Urothelium cell line (cell line): Measurements from ENCODE around the gene ABCA7.
A peak's percentile ranks its signal among the peaks of the same experiment; 100 is the strongest.

Experiments
- DNase-seq: peaks from one replicate; pipeline ENCODE4 v3.0.0; 2011; ENCODE audit warnings: low spot score, mixed read lengths
- FAIRE-seq: peaks from 2 replicates; lab custom pipeline; 2011; peaks lifted over from hg19 to GRCh38; lab: Jason Lieb, UNC

ABCA7 gene

GRCh38 chr19:1039646-1040475, at the start of gene ABCA7:
ABCA7 (plus strand) TSS chr19:1040107; CDS start chr19:1041362, 1,255 bp downstream.
- DNase-seq: peak; percentile 94
- peak; percentile 35 for FAIRE-seq

GRCh38 chr19:990119-990571, 49.8 kb upstream of the ABCA7 start:
- no peak for FAIRE-seq
- DNase-seq: no peak

GRCh38 chr19:990746-991145, 49.2 kb upstream of the ABCA7 start:
- FAIRE-seq (no peak), DNase-seq (no peak)

DNA sequence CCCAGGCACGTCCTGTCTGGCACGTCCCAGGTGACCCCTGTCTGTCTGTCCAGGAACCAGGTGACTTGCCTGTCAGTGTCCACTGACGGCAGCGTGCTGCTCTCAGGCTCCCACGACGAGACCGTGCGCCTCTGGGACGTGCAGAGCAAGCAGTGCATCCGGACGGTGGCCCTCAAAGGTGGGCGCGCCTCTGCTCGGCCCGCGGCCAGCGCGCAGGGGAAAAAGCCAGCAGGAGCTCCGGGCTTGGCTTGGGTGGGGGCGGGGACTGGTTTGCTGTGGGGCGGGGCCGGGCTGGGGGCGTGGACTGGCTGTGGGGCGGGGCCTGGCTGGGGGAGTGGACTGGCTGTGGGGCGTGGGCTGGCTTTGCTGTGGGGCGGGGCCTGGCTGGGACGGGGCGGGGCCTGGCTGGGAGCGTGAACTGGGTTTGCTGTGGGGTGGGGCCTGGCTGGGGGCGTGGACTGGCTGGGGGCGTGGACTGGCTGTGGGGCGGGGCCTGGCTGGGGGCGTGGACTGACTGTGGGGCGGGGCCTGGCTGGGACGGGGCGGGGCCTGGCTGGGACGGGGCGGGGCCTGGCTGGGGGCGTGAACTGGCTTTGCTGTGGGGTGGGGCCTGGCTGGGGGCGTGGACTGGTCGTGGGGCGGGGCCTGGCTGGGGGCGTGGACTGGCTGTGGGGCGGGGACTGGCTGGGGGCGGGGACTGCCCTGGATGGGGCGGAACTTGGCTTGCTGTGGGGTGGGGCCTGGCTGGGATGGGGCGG, 48.6 kb upstream of the ABCA7 start:
- peak; percentile 50 for DNase-seq
- FAIRE-seq: no peak

GRCh38 chr19:991932-992669, 47.8 kb upstream of the ABCA7 start:
- DNase-seq (no peak), FAIRE-seq (no peak)

DNA sequence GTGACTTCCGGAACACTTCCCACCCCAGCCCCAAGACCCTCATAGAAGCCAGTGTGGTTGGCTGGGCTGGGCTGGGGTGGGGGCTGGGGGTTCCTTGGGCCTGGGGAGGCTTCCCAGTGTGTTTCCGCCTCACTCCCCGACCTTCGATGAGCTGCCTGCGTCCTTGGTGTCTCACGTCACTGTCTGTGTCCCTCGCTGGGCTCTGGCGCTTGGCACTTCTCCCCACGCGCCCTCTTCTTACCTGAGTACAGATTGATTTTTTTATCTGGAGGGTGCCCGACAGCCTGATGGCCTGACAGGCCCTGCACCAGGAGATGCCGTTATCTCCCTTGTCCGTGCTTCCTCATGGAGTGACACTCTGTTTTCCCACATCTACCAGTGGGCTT, 47.2 kb upstream of the ABCA7 start:
- no peak for FAIRE-seq
- DNase-seq: no peak

GRCh38 chr19:993361-993830, 46.5 kb upstream of the ABCA7 start:
- FAIRE-seq (no peak), DNase-seq (no peak)

- no peak for DNase-seq
- FAIRE-seq: no peak
Observed at GRCh38 chr19:993831-994393, 46.0 kb upstream of the ABCA7 start.

GRCh38 chr19:994516-994915, 45.4 kb upstream of the ABCA7 start:
- DNase-seq (no peak), FAIRE-seq (no peak)

DNA sequence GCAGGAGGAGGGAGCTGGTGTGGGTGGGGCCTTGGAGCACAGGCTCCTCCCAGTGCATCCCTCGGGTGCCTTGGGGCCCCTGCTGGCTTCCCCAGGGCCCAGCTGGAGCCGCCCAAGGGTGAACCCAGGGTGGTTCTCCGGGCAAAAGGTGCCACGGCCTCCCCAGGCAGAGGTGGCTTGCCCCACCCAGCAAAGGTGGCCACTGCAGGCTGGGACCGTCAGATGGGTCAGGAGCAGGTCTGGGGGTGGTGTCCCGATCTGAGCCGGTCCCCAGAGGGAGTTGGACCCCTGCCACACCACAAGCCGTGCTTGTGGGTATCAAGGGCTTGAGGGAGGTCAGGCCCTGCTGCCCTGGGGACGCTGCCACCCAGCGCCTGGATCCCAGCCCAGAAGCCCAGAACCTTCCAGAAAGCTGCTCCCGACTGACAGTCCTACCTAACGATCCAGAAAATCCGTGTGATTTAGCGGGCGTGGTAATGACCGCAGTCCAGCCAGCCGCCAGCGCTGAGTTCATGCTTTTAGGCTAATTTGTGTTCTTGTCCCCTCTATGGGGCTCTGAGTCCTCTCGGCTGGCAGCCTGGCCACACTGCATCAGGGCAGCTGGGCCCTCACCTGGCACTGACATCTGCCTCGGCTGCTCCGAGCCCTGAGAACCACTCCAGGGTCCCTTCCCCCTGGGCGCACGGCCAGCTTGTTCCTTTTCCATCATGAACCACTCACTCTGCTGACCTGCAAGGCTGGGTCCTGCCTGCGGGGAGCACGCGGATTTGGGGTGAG, 44.7 kb upstream of the ABCA7 start:
- FAIRE-seq: no peak
- no peak for DNase-seq

GRCh38 chr19:996051-996838, 43.7 kb upstream of the ABCA7 start:
- no peak for FAIRE-seq
- no peak for DNase-seq

GRCh38 chr19:998064-998463, 41.8 kb upstream of the ABCA7 start:
- FAIRE-seq: no peak

GRCh38 chr19:999379-999719, 40.6 kb upstream of the ABCA7 start:
- FAIRE-seq: no peak
- DNase-seq: no peak

More at GRCh38 chr19:998064-998463, 41.8 kb upstream of the ABCA7 start:
- no peak for DNase-seq

DNA sequence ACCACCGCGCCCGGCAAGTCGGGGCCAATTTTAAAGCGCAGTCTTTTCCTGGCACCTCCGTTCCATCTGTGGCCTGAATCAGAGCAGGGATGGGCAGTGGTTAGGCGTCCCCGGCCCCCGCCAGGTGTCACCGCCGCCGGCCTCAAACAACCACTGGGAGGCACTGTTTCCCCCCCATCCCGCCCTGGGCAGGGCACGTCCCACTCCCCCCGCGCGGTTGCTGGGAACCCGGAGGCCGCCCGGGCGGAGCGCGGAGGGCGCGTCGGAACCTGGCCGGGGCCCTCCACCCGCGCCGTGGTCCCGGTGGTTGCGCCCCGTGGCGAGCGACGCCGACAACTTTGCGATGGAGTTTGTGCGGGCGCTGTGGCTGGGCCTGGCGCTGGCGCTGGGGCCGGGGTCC, 39.8 kb upstream of the ABCA7 start, which contains the start of gene GRIN3B:
GRIN3B (plus strand) TSS at position 325 of the 400 bp plus-strand sequence; CDS start at position 344, 19 bp downstream.
- FAIRE-seq: no peak
- no peak for DNase-seq

DNA sequence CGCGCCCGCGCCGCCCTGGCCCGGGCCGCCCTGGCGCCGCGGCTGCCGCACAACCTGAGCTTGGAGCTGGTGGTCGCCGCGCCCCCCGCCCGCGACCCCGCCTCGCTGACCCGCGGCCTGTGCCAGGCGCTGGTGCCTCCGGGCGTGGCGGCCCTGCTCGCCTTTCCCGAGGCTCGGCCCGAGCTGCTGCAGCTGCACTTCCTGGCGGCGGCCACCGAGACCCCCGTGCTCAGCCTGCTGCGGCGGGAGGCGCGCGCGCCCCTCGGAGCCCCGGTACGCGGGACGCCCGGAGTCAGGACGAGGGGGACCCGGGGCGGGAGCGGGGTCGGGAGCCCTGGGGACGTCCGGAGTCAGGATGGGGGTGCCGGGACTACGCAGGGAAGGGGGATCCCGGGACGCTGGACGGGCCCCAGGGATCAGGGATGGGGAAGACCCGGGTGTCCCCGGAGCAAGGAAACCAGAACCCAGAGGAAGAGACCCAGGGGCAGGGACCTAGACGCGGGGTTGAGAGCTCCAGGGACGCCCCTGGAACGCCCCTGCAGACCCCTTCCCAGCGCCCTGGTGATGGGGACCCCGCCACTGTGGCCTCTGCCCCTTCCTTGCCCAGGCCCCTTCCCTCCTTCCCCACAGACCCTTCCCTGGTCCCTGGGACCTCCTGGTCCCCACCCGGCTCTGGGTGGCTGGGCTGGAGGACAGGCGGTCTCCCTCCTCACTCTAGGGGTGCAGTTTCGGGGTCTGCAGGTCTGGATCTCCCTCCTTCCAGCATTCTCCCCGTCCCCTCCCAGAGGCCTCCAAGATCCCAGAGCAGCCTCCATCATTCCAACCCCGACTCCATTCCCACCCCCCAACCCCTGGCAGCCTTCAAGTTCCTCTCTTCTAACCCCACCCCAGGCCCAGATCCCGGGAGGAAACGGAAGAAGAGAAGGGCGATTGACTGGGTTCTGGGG, 39.0 kb upstream of the ABCA7 start:
- DNase-seq (no peak), FAIRE-seq (no peak)

DNA sequence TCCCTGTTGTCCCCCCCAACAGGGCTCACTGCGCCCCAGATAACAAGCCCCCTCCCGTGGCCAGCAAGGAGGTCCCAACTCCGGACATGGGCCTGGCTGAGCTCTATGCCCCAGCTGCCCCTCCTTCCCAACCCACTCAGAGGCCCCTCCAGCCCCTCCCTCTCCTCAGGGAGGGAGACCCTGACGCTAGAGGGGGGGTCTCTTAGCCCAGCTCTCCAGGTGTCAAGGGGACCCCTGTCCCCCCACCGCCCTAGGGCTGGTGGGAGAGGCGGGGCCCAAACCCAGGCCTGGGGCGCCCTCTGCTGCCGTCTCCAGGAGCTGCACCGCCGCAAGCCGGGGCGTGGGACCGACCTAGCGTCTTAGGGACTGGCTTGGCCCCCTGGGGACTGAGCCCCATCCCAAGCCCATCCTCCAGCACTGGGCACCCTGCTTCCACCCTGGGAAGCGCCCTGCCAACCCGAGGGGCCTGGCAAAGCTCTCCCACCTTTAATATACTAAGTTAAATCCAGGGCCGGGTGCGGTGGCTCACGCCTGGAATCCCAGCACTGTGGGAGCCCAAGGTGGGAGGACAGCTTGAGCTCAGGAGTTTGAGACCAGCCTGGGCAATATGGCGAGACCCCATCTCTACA, 38.3 kb upstream of the ABCA7 start:
- peak; percentile 53 for DNase-seq

GRCh38 chr19:1002600-1002999, 37.3 kb upstream of the ABCA7 start:
- DNase-seq (no peak), FAIRE-seq (no peak)

More for the DNA sequence above, 38.3 kb upstream of the ABCA7 start:
- no peak for FAIRE-seq

- DNase-seq: no peak
- FAIRE-seq: no peak
Observed at GRCh38 chr19:1003283-1003682, 36.6 kb upstream of the ABCA7 start.
